ENCODE measurements around the gene MEDAG. TPM values are rescaled to one million over a fixed set of nuclear protein-coding genes. Genes with fewer than 3 reads are reported as not detected.

The MEDAG gene
- total RNA-seq, 2 experiments from 2014 or later = not detected

DNA sequence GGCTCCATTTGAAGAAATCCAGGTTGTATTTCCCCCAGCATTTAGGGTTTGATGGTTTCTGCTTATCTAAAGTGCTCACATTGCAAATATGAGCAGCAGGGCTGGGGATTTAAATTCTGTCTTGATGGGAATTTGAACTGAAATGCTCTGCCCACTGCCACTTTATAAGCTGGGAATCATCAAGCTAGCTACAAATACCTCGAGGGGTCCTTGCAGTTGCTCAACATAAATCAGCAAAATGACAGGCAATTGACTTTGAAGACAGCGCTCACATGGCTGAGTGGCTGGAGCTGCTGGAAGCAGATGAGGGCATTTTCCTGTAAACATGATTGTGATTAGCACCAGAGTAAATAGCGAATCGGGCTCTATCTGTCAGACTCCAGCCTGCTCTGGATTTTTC, 39.4 kb upstream of the MEDAG start:
- H3K9me3 Mint-ChIP-seq = no peaks in the 10 kb centered on the region

DNA sequence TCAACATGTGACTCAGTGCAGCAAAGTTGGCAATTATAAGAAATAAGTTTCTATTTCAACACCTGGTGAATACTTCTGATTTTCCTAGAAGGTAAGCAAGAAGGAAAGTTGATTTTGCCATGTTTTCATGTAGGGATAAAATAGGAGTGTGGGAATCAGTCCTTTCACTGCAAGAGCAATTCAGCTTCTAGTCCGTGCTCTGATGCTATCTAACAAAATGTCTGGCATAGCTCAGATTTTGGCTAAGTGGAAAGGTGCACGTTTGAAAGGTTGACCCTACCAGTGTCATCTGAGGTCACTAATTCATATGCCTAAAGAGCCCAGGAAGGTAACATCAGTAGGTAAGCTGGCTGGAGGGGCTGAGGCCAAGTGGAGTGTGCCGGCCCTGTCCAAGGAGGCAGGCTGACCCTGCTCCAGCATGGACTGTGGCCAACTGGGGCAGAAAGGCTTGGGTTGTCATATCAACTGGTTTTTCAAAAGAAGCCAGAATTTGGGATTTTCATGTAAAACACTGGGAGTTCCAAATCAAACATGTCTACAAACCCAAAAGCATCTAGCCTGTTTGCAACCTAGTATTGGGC, 38.9 kb upstream of the MEDAG start:
- Mint-ChIP-seq H3K27me3 (ENCODE audit: low read depth) (peaks cover 8% of the 10 kb centered on the region), H3K4me1 (ENCODE audit: low read depth) (peaks cover 3% of the 10 kb centered on the region), H3K9me3 (no peaks in the 10 kb centered on the region), H3K27ac (no peak overlapping the region), H3K4me3 (no peak overlapping the region), H3K36me3 (ENCODE audit: low read depth) (no peaks in the 10 kb centered on the region)
- intact Hi-C loops (cut with micrococcal nuclease) = no loop called here
- DNase-seq = no peak
- CTCF ChIA-PET = interaction anchor here (0.7 to 4.7 kb wide), 9 partner anchors 11 to 531 kb away, joined by 3 to 34 read pairs (median 6); no protein-coding TSS in a partner anchor

More for the DNA sequence above, 39.4 kb upstream of the MEDAG start:
- peaks cover 8% of the 10 kb centered on the region for H3K27me3 Mint-ChIP-seq (ENCODE audit: low read depth)
- no peak for DNase-seq
- CTCF ChIA-PET = interaction anchor here (1.4 to 4.7 kb wide), 8 partner anchors 8 to 179 kb away, joined by 4 to 34 read pairs (median 12); no protein-coding TSS in a partner anchor
- H3K4me3 Mint-ChIP-seq = no peak overlapping the region
- H3K4me1 Mint-ChIP-seq (ENCODE audit: low read depth) = peaks cover 3% of the 10 kb centered on the region
- no peaks in the 10 kb centered on the region for H3K36me3 Mint-ChIP-seq (ENCODE audit: low read depth)
- intact Hi-C loops (cut with micrococcal nuclease) = no loop called here
- H3K27ac Mint-ChIP-seq = no peak overlapping the region

DNA sequence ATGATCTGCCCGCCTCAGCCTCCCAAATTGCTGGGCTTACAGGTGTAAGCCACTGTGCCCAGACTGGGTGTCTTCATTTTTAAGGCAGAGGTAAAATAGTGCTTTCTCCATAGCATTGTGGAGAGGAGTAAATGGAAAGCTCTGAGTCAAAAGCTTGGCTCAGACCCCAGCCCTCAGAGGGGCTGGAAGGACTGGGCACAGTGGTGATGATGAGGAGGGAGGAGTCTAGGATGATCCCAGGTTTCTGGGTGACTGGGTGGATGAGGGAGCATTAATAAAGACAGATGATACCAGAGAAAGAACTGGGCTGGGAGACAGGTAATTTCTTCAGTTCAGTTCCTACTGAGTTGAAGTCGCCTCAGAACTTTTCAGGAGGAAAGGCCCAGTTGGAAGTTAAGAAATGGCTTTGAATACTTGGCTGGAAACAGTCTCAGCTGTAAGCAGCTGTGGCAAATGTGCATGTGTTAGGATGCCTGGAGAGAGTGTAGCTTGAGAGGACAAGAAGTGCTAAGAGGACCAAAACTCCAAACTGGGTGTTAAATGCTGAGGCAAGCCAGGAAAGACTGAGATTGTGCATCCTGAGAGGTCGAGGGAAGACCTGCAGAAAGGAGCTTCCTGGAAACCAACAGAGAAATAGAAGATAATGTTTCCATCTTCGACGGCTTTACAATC, 37.1 kb upstream of the MEDAG start:
- peaks cover 8% of the 10 kb centered on the region for H3K27me3 Mint-ChIP-seq (ENCODE audit: low read depth)
- intact Hi-C loops (cut with micrococcal nuclease) = no loop called here
- no peak for DNase-seq
- H3K36me3 Mint-ChIP-seq (ENCODE audit: low read depth) = no peaks in the 10 kb centered on the region
- CTCF ChIA-PET = interaction anchor here (0.7 kb wide), 1 partner anchor 11 kb away, joined by 3 read pairs; no protein-coding TSS in a partner anchor
- no peak overlapping the region for H3K4me3 Mint-ChIP-seq
- no peaks in the 10 kb centered on the region for H3K9me3 Mint-ChIP-seq
- H3K4me1 Mint-ChIP-seq (ENCODE audit: low read depth) = peaks cover 3% of the 10 kb centered on the region
- H3K27ac Mint-ChIP-seq = no peak overlapping the region

DNA sequence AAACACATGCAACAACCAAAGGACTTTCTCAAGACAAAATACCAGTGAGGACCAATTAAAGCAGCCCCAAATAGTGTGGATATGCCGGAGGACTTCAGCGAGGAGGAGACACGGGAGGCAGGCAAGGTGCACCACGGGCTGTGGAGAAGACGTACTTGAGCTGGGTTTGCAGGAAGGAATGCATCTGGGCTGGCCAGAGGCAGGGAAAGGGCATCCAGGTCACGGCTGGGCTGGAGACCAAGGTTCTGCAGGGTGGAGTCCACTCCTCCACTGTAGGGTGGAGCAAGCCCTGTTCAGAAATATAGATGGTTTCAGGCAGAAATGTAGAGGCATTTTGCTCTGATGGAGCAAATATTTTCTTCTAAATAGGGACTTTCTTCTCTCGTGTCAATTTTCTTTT, 36.6 kb upstream of the MEDAG start:
- Mint-ChIP-seq H3K36me3 (ENCODE audit: low read depth) (no peaks in the 10 kb centered on the region), H3K4me1 (ENCODE audit: low read depth) (peaks cover 3% of the 10 kb centered on the region), H3K4me3 (no peak overlapping the region), H3K27ac (no peak overlapping the region), H3K9me3 (no peaks in the 10 kb centered on the region), H3K27me3 (ENCODE audit: low read depth) (peaks cover 8% of the 10 kb centered on the region)
- intact Hi-C loops (cut with micrococcal nuclease) = no loop called here
- CTCF ChIA-PET = interaction anchor here (1.0 to 1.4 kb wide), 2 partner anchors 12 to 17 kb away, joined by 3 to 4 read pairs; no protein-coding TSS in a partner anchor
- DNase-seq = no peak

DNA sequence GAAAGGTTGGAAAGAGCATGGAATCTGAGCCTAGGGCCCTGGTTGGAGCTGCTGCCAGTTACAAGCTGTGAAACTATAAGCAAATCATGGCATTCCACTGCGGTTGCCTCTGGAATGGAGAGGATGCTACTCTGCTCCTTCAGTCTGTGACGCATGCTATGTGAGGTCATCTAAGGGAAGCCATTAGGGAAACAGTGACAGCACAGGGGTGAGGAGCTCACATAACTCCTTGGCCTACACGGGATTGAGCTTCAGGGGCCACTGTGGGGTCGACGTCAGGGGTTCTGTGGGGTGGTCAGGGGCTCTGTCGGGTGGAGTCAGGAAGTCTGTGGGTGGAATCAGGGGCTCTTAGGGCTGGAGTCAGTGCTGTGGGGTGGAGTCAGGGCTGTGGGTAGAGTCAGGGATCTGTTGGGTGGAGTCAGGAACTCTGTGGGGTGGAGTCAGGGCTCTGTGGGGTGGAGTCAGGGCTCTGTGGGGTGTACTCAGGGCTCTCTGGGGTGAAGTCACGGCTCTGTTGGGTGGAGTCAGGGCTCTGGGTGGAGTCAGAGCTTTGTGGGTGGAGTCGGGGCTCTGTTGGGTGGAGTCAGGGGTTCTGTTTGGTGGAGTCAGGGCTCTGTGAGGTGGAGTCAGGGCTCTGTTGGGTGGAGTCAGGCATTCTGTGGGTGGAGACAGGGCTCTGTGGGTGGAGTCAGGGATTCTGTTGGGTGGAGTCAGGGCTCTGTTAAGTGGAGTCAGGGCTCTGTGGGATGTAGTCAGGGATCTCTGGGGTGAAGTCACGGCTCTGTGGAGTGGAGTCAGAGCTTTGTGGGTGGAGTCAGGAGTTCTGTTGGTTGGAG, 35.8 kb upstream of the MEDAG start:
- Mint-ChIP-seq H3K9me3 (no peaks in the 10 kb centered on the region), H3K4me3 (no peak overlapping the region), H3K27ac (no peak overlapping the region), H3K27me3 (ENCODE audit: low read depth) (peaks cover 7% of the 10 kb centered on the region), H3K4me1 (ENCODE audit: low read depth) (peaks cover 2% of the 10 kb centered on the region), H3K36me3 (ENCODE audit: low read depth) (no peaks in the 10 kb centered on the region)
- intact Hi-C loops (cut with micrococcal nuclease) = no loop called here
- peak; percentile 15 for DNase-seq
- CTCF ChIA-PET = interaction anchor here (0.5 to 1.4 kb wide), 5 partner anchors 11 to 346 kb away, joined by 3 to 4 read pairs (median 3); no protein-coding TSS in a partner anchor

DNA sequence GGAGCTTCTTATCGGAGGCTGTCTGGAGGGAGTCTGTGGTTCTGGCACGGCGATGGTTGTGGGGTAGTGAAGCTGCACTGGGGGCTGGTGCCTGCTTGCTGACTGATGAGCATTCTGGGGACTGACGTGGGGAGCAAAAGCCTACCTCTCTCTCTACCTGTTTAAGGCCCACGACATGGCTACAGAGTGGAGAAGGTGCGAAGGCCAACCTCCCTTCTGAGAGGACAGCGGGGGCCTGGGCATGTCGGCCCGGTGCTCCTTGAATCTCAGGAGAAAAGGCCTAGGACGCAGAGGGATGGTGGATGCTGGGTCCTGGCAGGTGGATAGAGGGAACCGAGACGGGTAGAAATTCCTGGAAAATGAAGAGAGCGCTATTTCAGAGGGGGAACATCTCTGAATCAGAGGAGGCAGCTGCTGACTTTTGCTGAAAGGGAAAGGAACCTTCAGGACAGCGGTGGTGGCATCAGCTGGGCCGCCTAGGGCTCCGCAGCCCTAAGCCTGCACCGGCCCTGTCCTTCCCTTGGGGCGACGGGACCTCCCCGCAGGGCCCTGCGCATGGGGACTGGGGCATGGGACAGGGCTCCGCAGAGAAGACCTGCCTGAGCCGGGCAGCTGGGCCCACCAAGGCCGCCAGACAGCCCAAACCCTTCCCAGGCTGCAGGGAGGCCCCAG, 35.0 kb upstream of the MEDAG start:
- intact Hi-C loops (cut with micrococcal nuclease) = no loop called here
- no peaks in the 10 kb centered on the region for H3K9me3 Mint-ChIP-seq
- DNase-seq = no peak
- CTCF ChIA-PET = interaction anchor here (0.5 to 1.4 kb wide), 3 partner anchors 15 to 347 kb away, joined by 3 to 4 read pairs (median 4); no protein-coding TSS in a partner anchor
- H3K27me3 Mint-ChIP-seq (ENCODE audit: low read depth) = peaks cover 5% of the 10 kb centered on the region
- no peaks in the 10 kb centered on the region for H3K36me3 Mint-ChIP-seq (ENCODE audit: low read depth)
- H3K4me3 Mint-ChIP-seq = no peak overlapping the region
- H3K4me1 Mint-ChIP-seq (ENCODE audit: low read depth) = no peaks in the 10 kb centered on the region
- no peak overlapping the region for H3K27ac Mint-ChIP-seq

DNA sequence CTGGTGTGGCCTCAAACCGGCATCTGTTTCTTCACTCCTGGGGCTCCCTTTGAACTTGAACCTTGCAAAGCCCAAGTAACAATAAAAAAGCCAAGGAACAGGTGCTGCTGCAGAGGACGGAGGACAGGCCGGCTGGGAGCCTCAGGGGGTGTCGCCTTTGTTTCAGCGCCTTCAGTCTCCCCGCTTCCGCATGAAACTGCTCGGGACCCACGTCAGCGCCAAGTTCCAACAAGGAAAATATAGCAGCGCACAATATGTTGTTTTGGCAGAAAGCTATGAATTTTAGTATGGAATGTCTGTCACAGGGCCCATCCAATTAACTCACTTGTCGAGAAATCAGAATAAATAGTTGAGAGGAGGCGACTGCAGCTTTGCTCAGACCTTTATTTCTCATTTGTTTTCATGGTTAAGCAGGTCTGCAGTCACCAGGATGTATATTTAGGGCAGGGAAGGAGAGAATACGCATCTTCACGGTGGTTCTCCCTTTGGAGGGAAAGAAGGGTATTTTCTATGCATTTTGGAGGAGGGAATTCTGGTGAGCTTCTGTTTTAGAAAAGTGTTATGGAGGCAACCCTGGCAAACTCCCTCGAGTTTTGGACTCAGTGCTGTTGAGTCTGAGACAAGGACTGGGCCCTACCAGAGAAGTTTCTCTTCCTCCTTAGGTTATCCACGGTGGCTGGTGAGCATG, 34.3 kb upstream of the MEDAG start:
- H3K4me3 Mint-ChIP-seq = no peak overlapping the region
- peaks cover 5% of the 10 kb centered on the region for H3K27me3 Mint-ChIP-seq (ENCODE audit: low read depth)
- no peak overlapping the region for H3K27ac Mint-ChIP-seq
- no peaks in the 10 kb centered on the region for H3K36me3 Mint-ChIP-seq (ENCODE audit: low read depth)
- no peak for DNase-seq
- intact Hi-C loops (cut with micrococcal nuclease) = no loop called here
- CTCF ChIA-PET = no interaction called here
- H3K9me3 Mint-ChIP-seq = no peaks in the 10 kb centered on the region
- H3K4me1 Mint-ChIP-seq (ENCODE audit: low read depth) = no peaks in the 10 kb centered on the region

DNA sequence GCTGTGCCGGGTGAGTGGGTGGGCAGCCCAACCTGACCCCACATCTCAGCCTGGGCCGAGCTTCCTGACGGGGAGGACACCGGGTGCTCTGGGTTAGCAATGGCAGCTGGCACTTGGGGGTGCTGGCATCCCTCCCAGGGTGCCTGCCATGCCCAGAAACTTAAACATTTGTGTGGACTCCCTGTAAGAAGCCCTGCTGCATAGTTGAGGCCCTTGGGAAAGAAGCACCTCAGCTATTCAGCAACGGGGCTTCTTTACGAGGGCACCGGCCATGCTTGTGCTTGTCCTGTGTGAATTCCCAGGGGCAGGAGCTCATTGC, 33.8 kb upstream of the MEDAG start:
- no peaks in the 10 kb centered on the region for H3K36me3 Mint-ChIP-seq (ENCODE audit: low read depth)
- no peaks in the 10 kb centered on the region for H3K9me3 Mint-ChIP-seq
- intact Hi-C loops (cut with micrococcal nuclease) = no loop called here
- CTCF ChIA-PET = no interaction called here
- H3K4me3 Mint-ChIP-seq = no peak overlapping the region
- no peak overlapping the region for H3K27ac Mint-ChIP-seq
- no peaks in the 10 kb centered on the region for H3K4me1 Mint-ChIP-seq (ENCODE audit: low read depth)
- H3K27me3 Mint-ChIP-seq (ENCODE audit: low read depth) = peaks cover 5% of the 10 kb centered on the region
- no peak for DNase-seq

DNA sequence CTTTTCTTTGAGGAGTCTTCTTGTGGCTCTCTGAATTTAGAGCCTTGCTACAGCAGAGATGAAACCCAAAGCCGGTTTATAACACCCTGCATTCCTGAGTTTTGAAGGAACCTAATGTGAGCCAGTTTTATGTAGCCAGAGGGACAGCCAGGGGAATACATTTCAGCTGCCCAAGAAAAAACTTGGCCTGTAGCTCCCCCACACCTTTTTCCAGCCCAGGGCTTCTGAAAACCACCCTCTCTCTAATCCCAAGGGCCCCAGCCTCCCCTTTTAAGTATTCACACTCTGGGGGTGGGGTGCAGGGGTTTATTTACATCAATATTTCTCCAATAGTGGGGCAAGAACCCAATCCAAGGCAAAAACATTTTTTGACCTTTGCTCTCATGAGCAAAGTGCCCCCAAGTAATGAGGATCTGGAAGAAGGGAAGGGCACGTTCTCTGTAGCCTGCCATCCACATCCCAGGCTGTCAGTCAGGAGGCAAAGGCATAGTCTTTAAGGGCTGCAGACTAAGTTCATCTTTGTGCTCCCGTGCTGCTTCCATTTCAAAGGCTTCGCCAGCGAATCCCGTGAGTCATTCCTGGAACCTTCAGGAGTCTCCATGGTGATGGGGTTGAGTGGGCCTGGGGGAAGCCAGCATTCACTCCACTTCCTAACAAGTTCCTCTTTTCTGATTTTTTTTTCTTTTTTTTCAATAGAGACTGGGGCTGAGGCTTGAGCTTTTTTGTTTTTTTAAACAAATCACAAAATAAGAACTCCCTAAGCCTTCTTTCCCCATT, 33.2 kb upstream of the MEDAG start:
- no peak for DNase-seq
- H3K36me3 Mint-ChIP-seq (ENCODE audit: low read depth) = no peaks in the 10 kb centered on the region
- H3K27me3 Mint-ChIP-seq (ENCODE audit: low read depth) = peaks cover 5% of the 10 kb centered on the region
- CTCF ChIA-PET = interaction anchor here (0.6 kb wide), 1 partner anchor 984 kb away, joined by 3 read pairs; no protein-coding TSS in a partner anchor
- no peaks in the 10 kb centered on the region for H3K4me1 Mint-ChIP-seq (ENCODE audit: low read depth)
- no peak overlapping the region for H3K27ac Mint-ChIP-seq
- no peaks in the 10 kb centered on the region for H3K9me3 Mint-ChIP-seq
- intact Hi-C loops (cut with micrococcal nuclease) = no loop called here
- H3K4me3 Mint-ChIP-seq = no peak overlapping the region

DNA sequence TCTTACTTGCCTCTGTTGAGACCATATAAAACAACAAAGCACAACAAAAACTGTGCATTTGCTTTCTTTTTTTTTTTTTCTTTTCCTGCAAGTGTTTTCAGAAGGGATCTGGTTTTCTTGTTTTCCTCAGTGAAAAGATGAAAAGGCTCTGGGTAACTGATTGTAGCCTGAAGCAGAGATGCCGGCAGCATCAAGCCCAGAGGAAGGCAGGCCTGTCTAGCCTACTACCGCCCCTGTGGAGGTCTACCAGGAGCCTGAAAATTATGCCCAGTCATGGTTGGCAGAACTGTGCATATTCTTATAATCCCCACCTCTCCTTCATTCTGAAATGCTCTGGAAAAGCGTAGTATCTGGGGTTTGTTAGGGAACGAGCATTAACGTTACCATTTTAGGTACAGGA, 32.6 kb upstream of the MEDAG start:
- H3K4me1 Mint-ChIP-seq (ENCODE audit: low read depth) = no peaks in the 10 kb centered on the region
- no peak overlapping the region for H3K4me3 Mint-ChIP-seq
- peaks cover 2% of the 10 kb centered on the region for H3K27me3 Mint-ChIP-seq (ENCODE audit: low read depth)
- no peaks in the 10 kb centered on the region for H3K36me3 Mint-ChIP-seq (ENCODE audit: low read depth)
- no peaks in the 10 kb centered on the region for H3K9me3 Mint-ChIP-seq
- no peak for DNase-seq
- intact Hi-C loops (cut with micrococcal nuclease) = no loop called here
- H3K27ac Mint-ChIP-seq = no peak overlapping the region
- CTCF ChIA-PET = interaction anchor here (0.6 to 1.4 kb wide), 3 partner anchors 8 to 984 kb away, joined by 3 to 10 read pairs (median 3); no protein-coding TSS in a partner anchor

DNA sequence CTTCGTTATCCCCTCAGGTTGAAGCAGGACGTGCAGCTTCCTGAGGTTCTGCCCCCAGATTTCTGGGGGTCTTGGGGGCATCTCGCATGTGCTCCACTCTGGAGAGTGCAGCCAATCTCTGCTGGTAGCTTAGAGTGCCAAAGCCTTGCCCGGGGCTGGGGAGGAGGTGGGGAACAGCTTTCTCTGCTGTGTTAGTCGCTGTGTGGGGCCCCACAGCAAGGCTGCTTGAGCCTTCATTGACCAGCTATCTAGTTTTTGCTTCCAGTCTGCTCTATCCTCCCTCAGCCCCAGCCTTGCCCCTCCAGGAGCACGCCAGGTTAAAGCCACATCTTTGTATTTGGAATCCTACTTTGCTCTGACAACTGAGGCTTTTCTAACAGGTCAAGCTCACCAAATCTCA, 32.0 kb upstream of the MEDAG start:
- DNase-seq = no peak
- Mint-ChIP-seq H3K4me3 (no peak overlapping the region), H3K27ac (no peak overlapping the region), H3K9me3 (no peaks in the 10 kb centered on the region), H3K36me3 (ENCODE audit: low read depth) (no peaks in the 10 kb centered on the region), H3K27me3 (ENCODE audit: low read depth) (peaks cover 2% of the 10 kb centered on the region), H3K4me1 (ENCODE audit: low read depth) (no peaks in the 10 kb centered on the region)
- intact Hi-C loops (cut with micrococcal nuclease) = no loop called here
- CTCF ChIA-PET = interaction anchor here (0.6 to 1.4 kb wide), 3 partner anchors 8 to 1365 kb away, joined by 3 to 10 read pairs (median 3); no protein-coding TSS in a partner anchor
